CD4-positive, alpha-beta memory T cell (primary cell): ENCODE data around the gene AQP5. TPM values are rescaled to one million over a fixed set of nuclear protein-coding genes. Genes with fewer than 3 reads are reported as not detected.

ENCODE experiments used
- CTCF ChIA-PET: fragments of 350-600 bp; sonication (Branson Sonifier 250); formaldehyde crosslinking; loops from one replicate; lab custom pipeline; 2021; ENCODE audit warnings: inconsistent platforms; ENCODE audit not compliant: partially characterized antibody; lab: Charles Lee
- POLR2A ChIA-PET: fragments of 350-600 bp; sonication (Branson Sonifier 250); formaldehyde crosslinking; loops from one replicate; lab custom pipeline; 2021; ENCODE audit not compliant: partially characterized antibody; lab: Charles Lee
- DNase-seq, 5 donors: peaks; one replicate each; pipeline versions ENCODE4 v3.0.0 to v3.0.0-alpha.2; 2020 to 2022; ENCODE audit warnings: mixed read lengths in 1 of 5
- H3K27ac ChIP-seq: one replicate; pipeline ENCODE4 v1.7.0; 2013; ENCODE audit warnings: low read depth, low read length
- H3K27me3 ChIP-seq: 2 replicates; pipeline ENCODE4 v1.7.0; 2013; ENCODE audit warnings: mild to moderate bottlenecking, low read length, moderate library complexity; ENCODE audit not compliant: insufficient read depth
- H3K36me3 ChIP-seq: 2 replicates; pipeline ENCODE4 v1.7.0; 2013; ENCODE audit warnings: mild to moderate bottlenecking, low read length, moderate library complexity; ENCODE audit not compliant: insufficient read depth
- H3K4me1 ChIP-seq: 2 replicates; pipeline ENCODE4 v1.7.0; 2013; ENCODE audit warnings: mild to moderate bottlenecking, low read length, moderate library complexity; ENCODE audit not compliant: insufficient read depth
- H3K4me3 ChIP-seq, 2 donors: one replicate each; pipeline ENCODE4 v1.7.0; 2013; ENCODE audit warnings: low read length in 2 of 2, mild to moderate bottlenecking in 1 of 2
- H3K9me3 ChIP-seq, 2 donors: one replicate each; pipeline ENCODE4 v1.7.0; 2013; ENCODE audit warnings: low read length in 2 of 2, control low read depth in 1 of 2; ENCODE audit not compliant: control insufficient read depth in 1 of 2
- H3K27ac Mint-ChIP-seq, 7 donors: one replicate each; pipeline ENCODE4 v1.8.0; 2020 to 2021; ENCODE audit warnings: mixed read lengths in 7 of 7, mild to moderate bottlenecking in 6 of 7, inconsistent platforms in 3 of 7, moderate library complexity in 3 of 7
- H3K27me3 Mint-ChIP-seq, 2 donors: one replicate each; pipeline ENCODE4 v1.8.0; 2020 to 2021; ENCODE audit warnings: mixed read lengths in 2 of 2
- H3K36me3 Mint-ChIP-seq, 2 donors: one replicate each; pipeline ENCODE4 v1.8.0; 2020 to 2021; ENCODE audit warnings: mixed read lengths in 2 of 2, inconsistent platforms in 1 of 2, mild to moderate bottlenecking in 1 of 2
- H3K4me1 Mint-ChIP-seq, 4 donors: one replicate each; pipeline ENCODE4 v1.8.0; 2020 to 2021; ENCODE audit warnings: mixed read lengths in 4 of 4, mild to moderate bottlenecking in 1 of 4
- H3K4me3 Mint-ChIP-seq, 8 donors: one replicate each; pipeline ENCODE4 v1.8.0; 2020 to 2021; ENCODE audit warnings: mixed read lengths in 8 of 8, mild to moderate bottlenecking in 7 of 8, moderate library complexity in 6 of 8, inconsistent platforms in 3 of 8
- H3K9me3 Mint-ChIP-seq, 8 donors: one replicate each; pipeline ENCODE4 v1.8.0; 2020 to 2021; ENCODE audit warnings: mixed read lengths in 8 of 8, mild to moderate bottlenecking in 5 of 8, inconsistent platforms in 3 of 8, moderate library complexity in 1 of 8
- intact Hi-C: fragments of 100-400 bp; cut with micrococcal nuclease; formaldehyde crosslinking; loops from one replicate; pipeline ENCODE4 v1.15.1; 2023
- polyA plus RNA-seq, 2 donors: library from polyadenylated mRNA; unstranded; fragments of 300-500 nt; fragmentation: Illumina TruSeq; gene quantifications; one replicate each; pipeline ENCODE4 v1.2.3, GENCODE V29; 2021
- total RNA-seq, 2 experiments: library from RNA; stranded (reverse); gene quantifications; one replicate each; pipeline ENCODE4 v1.2.3, GENCODE V29; 2021

The AQP5 gene
- total and polyA plus RNA-seq, 4 experiments from 2014 or later: not detected

- intact Hi-C loops: no loop called here
- Histone ChIP-seq H3K4me3 (no peak overlapping the region), H3K27ac (no peak overlapping the region), H3K27me3 (peaks cover 12% of the 10 kb centered on the region), H3K36me3 (no peaks in the 10 kb centered on the region), H3K4me1 (no peaks in the 10 kb centered on the region), H3K9me3 (no peaks in the 10 kb centered on the region)
- H3K4me1 Mint-ChIP-seq: peaks cover 0 to 2% (median under 1%) of the 10 kb centered on the region in 4 donors
- H3K36me3 Mint-ChIP-seq: no peaks in the 10 kb centered on the region
- peaks cover 43 to 56% of the 10 kb centered on the region in 2 donors for H3K27me3 Mint-ChIP-seq
- no peak for DNase-seq
- H3K27ac Mint-ChIP-seq: no peak overlapping the region
- CTCF ChIA-PET: interaction anchor here (1.5 to 2.7 kb wide), 2 partner anchors 10 to 12 kb away, joined by 4 to 9 read pairs; no protein-coding TSS in a partner anchor
- H3K4me3 Mint-ChIP-seq: no peak overlapping the region
- H3K9me3 Mint-ChIP-seq: no peaks in the 10 kb centered on the region
- POLR2A ChIA-PET: no interaction called here
These were observed 6.5 kb upstream of the AQP5 start for GRCh38 chr12:49954863-49955830.

- ChIA-PET POLR2A (no interaction called here), CTCF (interaction anchor here (2.7 kb wide), 1 partner anchor 11 kb away, joined by 9 read pairs; no protein-coding TSS in a partner anchor)
- DNase-seq: no peak
- no peak overlapping the region for H3K4me3 ChIP-seq
- Mint-ChIP-seq H3K27ac (no peak overlapping the region), H3K9me3 (no peaks in the 10 kb centered on the region), H3K4me1 (peaks cover 6 to 10% (median 7%) of the 10 kb centered on the region in 4 donors), H3K4me3 (no peak overlapping the region), H3K27me3 (peaks cover 49 to 62% of the 10 kb centered on the region in 2 donors), H3K36me3 (peaks cover 0 to 5% of the 10 kb centered on the region in 2 donors)
- H3K36me3 ChIP-seq: no peaks in the 10 kb centered on the region
- no peaks in the 10 kb centered on the region for H3K9me3 ChIP-seq
- peaks cover 20% of the 10 kb centered on the region for H3K27me3 ChIP-seq
- H3K4me1 ChIP-seq: no peaks in the 10 kb centered on the region
- intact Hi-C loops: no loop called here
- no peak overlapping the region for H3K27ac ChIP-seq
These were observed 5.6 kb upstream of the AQP5 start for GRCh38 chr12:49955899-49956662.

- Histone ChIP-seq H3K27me3 (peaks cover 20% of the 10 kb centered on the region), H3K27ac (no peak overlapping the region), H3K9me3 (no peaks in the 10 kb centered on the region), H3K4me3 (no peak overlapping the region), H3K36me3 (no peaks in the 10 kb centered on the region), H3K4me1 (no peaks in the 10 kb centered on the region)
- no peak for DNase-seq
- H3K4me1 Mint-ChIP-seq: peaks cover 6 to 10% (median 7%) of the 10 kb centered on the region in 4 donors
- H3K27me3 Mint-ChIP-seq: peaks cover 51 to 60% of the 10 kb centered on the region in 2 donors
- H3K36me3 Mint-ChIP-seq: peaks cover 0 to 5% of the 10 kb centered on the region in 2 donors
- no peaks in the 10 kb centered on the region for H3K9me3 Mint-ChIP-seq
- H3K27ac Mint-ChIP-seq: peak overlapping the region in 1 of 7 donors; percentile 10
- CTCF ChIA-PET: interaction anchor here (2.7 to 3.3 kb wide), 3 partner anchors 11 kb away, joined by 9 to 31 read pairs (median 20); no protein-coding TSS in a partner anchor
- H3K4me3 Mint-ChIP-seq: no peak overlapping the region
- intact Hi-C loops: no loop called here
- POLR2A ChIA-PET: no interaction called here
These were observed 4.8 kb upstream of the AQP5 start for GRCh38 chr12:49956663-49957569.

GRCh38 chr12:49957570-49957967 lies 4.1 kb upstream of the AQP5 start:
- ChIA-PET CTCF (interaction anchor here (0.7 to 3.3 kb wide), 3 partner anchors 10 to 99 kb away, joined by 3 to 31 read pairs (median 20); no protein-coding TSS in a partner anchor), POLR2A (no interaction called here)
- Histone ChIP-seq H3K36me3 (no peaks in the 10 kb centered on the region), H3K27ac (no peak overlapping the region), H3K27me3 (peaks cover 20% of the 10 kb centered on the region), H3K4me3 (no peak overlapping the region), H3K4me1 (no peaks in the 10 kb centered on the region), H3K9me3 (no peaks in the 10 kb centered on the region)
- Mint-ChIP-seq H3K36me3 (peaks cover 0 to 5% of the 10 kb centered on the region in 2 donors), H3K27me3 (peaks cover 52 to 62% of the 10 kb centered on the region in 2 donors), H3K4me1 (peaks cover 6 to 11% (median 7%) of the 10 kb centered on the region in 4 donors), H3K9me3 (no peaks in the 10 kb centered on the region), H3K27ac (no peak overlapping the region), H3K4me3 (no peak overlapping the region)
- DNase-seq: no peak
- intact Hi-C loops: no loop called here

GRCh38 chr12:49959685-49960473 lies 1.8 kb upstream of the AQP5 start:
- Histone ChIP-seq H3K4me3 (no peak overlapping the region), H3K9me3 (no peaks in the 10 kb centered on the region), H3K27me3 (peaks cover 21% of the 10 kb centered on the region), H3K36me3 (no peaks in the 10 kb centered on the region), H3K27ac (no peak overlapping the region), H3K4me1 (no peaks in the 10 kb centered on the region)
- peaks cover 52 to 66% of the 10 kb centered on the region in 2 donors for H3K27me3 Mint-ChIP-seq
- H3K36me3 Mint-ChIP-seq: peaks cover 0 to 5% of the 10 kb centered on the region in 2 donors
- H3K4me3 Mint-ChIP-seq: peak overlapping the region in 6 of 8 donors; percentile 41 to 78 (median 60)
- no peaks in the 10 kb centered on the region for H3K9me3 Mint-ChIP-seq
- peaks cover 6 to 13% (median 7%) of the 10 kb centered on the region in 4 donors for H3K4me1 Mint-ChIP-seq
- no peak for DNase-seq
- ChIA-PET POLR2A (no interaction called here), CTCF (interaction anchor here (0.8 to 3.3 kb wide), 3 partner anchors 8 to 14 kb away, joined by 3 to 31 read pairs (median 20); no protein-coding TSS in a partner anchor)
- no peak overlapping the region for H3K27ac Mint-ChIP-seq
- intact Hi-C loops: loop anchor here (10.0 kb wide), 1 partner anchor 225 kb away; no protein-coding TSS in a partner anchor
